NCI-H187 treated with DMSO at 0.1 percent for 48 hours (cell line): Measurements from ENCODE around the gene LRIT2.
"Not testable (repeated sequence)": the region's sequence is repeated elsewhere in the genome, so short reads cannot be mapped to it uniquely, and the experiment has no call there.

Experiments used
- DNase-seq: peaks from one replicate; lab custom pipeline; 2025; lab: John Stamatoyannopoulos, UW

LRIT2 gene

DNA sequence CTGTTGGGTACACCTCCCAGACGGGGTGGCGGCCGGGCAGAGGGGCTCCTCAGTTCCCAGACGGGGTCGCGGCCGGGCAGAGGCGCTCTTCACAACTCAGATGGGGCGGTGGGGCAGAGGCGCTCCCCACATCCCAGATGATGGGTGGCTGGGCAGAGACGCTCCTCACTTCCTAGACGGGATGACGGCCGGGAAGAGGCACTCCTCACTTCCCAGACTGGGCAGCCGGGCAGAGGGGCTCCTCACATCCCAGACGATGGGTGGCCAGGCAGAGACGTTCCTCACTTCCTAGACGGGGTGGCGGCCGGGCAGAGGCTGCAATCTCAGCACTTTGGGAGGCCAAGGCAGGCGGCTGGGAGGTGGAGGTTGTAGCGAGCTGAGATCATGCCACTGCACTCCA, 45.0 kb downstream of the LRIT2 start:
- not testable (repeated sequence) for DNase-seq

DNA sequence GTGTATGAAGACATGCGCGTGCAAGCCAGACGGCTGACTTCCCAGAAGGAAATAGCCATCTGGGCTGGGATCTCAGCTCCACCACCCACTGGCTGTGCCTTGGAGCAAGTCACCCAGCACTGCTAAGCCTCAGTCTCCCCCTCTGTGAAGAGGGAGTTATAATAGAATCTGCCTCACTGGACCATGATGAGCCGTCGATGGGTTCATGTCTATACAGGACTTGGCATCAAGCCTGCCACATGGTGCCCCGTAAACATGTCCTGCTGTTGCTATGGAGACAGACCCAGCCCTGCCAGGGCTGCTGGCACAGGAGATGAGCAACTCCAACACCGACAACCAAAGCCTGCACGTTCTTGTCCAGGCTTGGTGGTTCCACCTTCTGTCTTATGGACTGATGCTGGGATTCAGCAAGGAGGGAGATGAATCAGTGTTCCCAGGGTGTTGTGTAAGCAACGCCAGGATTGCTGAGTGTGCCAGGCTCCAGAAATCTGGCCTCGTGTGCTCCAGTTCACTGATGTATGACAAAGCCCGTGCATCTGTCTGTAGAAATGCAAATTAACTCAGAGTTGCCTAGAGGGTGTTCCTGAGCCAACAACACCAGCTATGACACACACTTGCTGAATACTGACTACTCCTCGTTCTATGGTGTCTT, 46.2 kb downstream of the LRIT2 start:
- DNase-seq, result peak; percentile 23

DNA sequence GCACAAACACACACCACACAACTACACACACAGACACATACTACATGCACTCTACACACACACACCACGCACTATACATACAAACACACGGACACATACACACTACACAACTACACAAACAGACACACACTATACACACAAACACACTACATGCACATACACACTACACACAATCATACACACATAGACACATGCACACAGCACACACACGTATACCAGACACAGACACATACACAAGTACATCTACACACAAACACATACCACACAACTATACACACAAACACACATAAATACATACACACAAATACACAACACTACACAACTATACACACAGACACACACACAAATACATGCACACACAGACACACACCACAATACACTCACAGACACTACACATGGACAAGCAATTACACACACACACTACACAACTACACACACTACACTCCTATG, 47.2 kb downstream of the LRIT2 start:
- no peak for DNase-seq

DNA sequence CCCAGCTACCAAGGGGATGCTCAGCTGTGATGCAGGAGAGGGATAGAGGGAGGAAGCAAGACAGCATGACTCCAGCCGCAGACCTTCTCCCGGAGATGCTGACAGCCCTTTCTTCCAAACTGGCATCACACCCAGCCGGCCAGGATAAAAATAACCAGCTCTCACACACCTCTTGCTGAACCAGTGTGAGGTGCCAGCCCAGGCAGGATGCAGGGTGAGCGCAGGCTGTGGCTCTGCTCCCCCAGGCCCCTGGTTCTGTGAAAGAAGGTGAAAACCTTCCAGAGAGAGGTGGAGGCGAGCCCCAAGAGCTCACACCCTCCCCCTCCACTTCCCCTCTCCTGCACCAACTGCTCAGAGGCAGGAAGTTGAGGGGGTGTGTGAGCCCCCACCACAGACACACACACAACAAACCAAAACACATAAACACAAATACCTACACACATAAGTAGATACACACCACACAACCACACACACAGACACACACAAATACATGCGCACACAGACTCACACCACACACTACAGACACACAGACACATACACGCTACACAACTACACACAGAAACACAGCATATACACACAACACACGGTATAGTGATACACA, 47.7 kb downstream of the LRIT2 start:
- no peak for DNase-seq

DNA sequence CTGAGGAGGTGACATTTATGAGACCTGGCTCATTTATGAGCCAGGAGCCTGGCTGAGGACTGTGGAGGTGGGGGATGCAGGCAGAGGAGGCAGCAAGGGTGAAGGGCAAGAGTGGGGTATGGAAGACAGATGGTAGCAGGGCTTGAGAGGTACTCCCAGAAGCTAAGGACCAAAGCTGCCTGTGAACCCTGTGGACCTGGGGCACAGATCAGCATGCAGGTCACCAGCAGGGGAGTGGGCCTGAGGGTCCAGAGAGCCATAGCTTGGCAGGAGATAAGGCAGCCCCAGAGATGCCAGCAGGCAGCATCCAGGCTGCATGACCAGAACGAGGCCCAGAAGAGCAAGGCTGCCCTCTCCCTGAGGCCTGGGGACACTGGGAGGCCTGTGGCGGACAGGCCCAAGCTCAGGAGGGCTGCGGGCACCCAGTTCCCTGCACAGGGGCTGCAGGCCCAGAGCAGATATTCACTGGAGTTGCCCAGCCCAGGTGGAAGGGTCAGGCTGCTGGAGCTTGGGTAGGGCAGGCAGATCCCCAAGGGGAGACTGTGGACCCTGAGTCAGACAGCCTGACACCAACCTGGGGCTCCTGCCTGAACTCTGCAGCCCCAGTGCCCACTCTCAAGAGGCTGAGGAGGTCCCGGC, 48.4 kb downstream of the LRIT2 start:
- DNase-seq, result no peak

DNA sequence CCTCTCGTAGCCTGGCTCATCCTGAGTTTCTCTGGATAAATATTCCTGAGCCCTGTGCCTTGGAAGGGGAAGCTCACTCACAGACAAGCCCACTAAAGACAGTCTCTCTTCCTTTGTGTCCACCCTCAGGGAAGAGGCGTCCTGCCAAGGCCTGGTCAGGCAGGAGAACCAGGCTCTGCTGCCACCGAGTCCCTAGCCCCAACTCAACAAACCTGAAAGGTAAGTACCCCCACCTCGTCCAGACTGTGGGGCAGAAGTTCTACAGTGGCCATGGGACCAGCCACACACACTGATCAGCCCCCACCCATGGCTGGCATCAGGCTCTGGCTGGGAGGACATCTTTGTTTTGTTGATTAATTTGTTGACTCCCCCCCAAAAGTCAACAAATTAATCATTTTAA, 49.0 kb downstream of the LRIT2 start:
- no peak for DNase-seq

DNA sequence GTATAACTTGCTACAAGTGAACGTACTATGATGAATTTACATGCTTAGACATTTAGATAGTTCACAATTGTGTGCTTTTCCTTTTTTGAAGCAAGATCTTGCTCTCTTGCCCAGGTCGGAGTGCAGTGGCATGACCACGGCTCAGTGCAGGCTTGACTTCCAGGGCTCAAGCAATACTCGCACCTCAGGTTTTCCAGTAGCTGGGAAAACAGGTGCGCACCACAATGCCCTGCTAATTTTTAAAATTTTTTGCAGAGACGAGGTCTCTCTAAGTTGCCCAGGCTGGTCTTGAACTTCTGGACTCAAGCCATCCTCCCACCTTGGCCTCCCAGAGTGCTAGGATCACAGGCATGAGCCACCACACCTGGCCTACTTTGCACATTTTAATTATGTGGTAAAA, 49.9 kb downstream of the LRIT2 start:
- DNase-seq, result no peak

DNA sequence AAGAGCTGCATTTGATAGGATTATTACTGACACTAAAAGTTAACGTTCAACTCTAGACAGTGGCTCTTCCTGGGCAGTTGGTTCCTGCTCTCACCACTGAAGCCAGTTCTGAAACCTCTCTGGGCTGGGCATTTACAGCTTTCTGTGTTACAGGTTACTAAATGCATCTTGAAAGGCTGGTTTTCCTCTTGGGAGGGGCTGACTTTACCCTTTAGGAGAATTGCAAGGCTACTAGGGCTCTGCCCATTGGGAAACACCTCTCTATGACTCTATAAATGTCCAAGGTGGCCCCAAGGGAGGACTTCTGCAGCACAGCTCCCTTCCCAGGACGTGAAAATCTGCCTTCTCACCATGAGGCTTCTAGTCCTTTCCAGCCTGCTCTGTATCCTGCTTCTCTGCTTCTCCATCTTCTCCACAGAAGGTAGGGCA, 51.8 kb downstream of the LRIT2 start, which contains the start of gene GPR15LG:
Gene GPR15LG, plus strand, starts transcription at position 301 of the 429 bp plus-strand sequence. Its CDS starts 51 bp downstream, at position 352.
- no peak for DNase-seq

DNA sequence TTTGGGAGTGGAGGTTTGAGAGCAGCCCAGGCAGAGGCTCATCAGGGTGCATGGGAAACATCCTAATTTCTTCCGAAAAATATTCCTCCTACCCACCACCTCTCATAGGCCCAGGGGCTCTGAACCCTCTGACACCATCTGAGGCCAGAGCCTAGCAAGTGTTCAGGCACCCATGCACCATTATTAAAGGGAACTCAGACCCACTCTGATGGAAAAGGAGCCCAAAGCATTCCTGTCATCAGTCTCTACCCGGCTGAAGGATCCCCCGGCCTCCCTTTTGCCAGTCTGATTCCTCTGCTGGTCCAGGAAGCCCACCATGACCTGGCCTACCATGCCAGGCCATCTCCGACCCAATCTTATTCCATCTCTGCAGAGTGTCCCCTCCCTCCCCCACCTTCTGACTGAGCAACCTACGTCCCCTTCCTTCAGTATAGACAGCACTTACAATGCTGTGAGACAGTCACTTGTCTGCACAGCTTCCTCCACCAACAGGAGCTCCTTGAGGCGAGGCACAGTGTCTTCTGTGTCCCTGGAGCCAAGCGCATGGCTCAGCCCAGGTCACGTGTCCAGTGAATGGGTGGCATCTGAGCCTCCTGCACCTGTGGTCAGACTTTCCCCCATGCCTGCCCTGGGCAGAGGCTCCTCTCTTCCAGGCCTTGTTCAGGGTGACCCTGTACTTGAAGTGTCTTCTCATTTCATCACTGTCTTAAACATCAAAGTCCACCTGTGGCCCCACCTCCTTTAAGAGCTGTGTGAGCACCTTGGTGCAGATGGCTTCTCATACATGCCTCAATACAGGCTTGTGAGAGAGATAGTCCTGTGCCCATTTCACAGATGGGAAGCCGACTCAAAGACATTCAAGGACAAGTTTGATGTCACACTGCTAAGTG, 52.6 kb downstream of the LRIT2 start:
- no peak for DNase-seq

DNA sequence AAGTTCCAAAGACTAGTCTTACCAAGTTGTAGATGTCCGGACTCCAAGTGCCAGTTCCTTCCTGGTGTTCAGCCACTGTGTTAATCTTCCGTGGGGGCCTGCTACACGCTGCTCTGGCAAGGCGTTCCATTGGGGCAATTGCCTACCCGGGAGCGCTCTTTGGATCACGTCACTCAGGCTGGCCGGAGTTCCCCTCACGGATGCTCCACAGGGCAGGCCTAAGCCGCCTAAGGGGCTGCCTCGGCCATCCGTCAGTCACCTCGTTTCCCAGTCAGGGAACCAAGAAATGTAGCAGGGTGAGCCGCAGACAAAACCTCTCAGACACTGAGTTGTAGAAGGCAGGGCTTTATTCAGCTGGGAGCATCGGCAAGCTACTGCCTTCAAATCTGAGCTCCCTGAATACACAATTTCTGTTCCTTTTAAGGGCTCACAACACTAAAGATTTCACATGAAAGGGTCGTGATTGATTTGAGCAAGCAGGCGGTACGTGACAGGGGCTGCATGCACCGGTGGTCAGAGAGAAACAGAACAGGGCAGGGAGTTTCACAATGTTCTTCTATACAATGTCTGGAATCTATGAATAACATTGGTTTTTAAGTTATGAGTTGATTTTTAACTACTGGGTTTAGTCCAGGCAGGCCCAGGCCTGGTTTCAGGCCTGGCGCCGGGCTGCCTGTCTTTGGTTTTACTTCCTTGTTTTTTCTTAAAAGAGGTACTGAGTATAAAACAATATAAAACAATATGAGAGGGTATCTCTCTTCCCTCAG, 53.5 kb downstream of the LRIT2 start:
- not testable (repeated sequence) for DNase-seq

DNA sequence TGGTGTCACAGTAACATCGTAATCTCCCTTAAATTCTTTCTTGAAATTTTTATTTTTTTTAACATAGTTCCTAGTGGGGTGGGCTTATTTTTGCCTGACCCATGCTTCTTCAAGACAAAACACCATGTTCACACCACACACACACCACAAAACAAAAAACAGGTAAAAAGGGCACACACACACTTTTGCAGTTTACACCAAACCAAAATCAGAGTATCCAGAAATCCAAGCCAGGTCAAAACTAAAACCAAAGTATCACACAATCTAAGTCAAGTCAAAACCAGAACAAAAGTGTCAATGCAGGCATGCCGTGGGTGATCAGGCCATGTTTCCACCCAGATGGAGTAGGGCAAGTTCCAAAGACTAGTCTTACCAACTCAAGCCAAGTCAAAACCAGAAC, 54.1 kb downstream of the LRIT2 start:
- DNase-seq, result not testable (repeated sequence)
